Mesothelial cell of epicardium (in vitro differentiated cells): ENCODE measurements around the gene CTSA. TPM values are rescaled to one million over a fixed set of nuclear protein-coding genes. Genes with fewer than 3 reads are reported as not detected.

Source experiments
- DNase-seq, 2 experiments: peaks; one replicate each; pipeline ENCODE4 v3.0.0; 2021; ENCODE audit warnings: low spot score in 2 of 2; ENCODE audit not compliant: unreplicated experiment in 2 of 2
- H3K27ac Mint-ChIP-seq: 2 replicates; pipeline ENCODE4 v1.8.0; 2021; ENCODE audit warnings: mixed read lengths
- H3K27me3 Mint-ChIP-seq: 2 replicates; pipeline ENCODE4 v1.8.0; 2021; ENCODE audit warnings: low read depth, mixed read lengths
- H3K36me3 Mint-ChIP-seq: 2 replicates; pipeline ENCODE4 v1.8.0; 2021; ENCODE audit warnings: mixed read lengths
- H3K4me1 Mint-ChIP-seq: 2 replicates; pipeline ENCODE4 v1.8.0; 2021; ENCODE audit warnings: mixed read lengths
- H3K4me3 Mint-ChIP-seq: 2 replicates; pipeline ENCODE4 v1.8.0; 2021; ENCODE audit warnings: mild to moderate bottlenecking, moderate library complexity, mixed read lengths
- H3K9me3 Mint-ChIP-seq: 2 replicates; pipeline ENCODE4 v1.8.0; 2021; ENCODE audit warnings: mixed read lengths
- total RNA-seq: library from RNA; stranded (reverse); gene quantifications from 3 replicates; pipeline ENCODE4 v1.2.1, GENCODE V29; 2021
- TF ChIP-seq, protein P1 (sequence below): fragments of 200-600 bp; sonication (generic); IDR thresholded peaks from one replicate; pipeline ENCODE4 v1.5.0; 2021; ENCODE audit warnings: antibody characterized with exemption; ENCODE audit not compliant: unreplicated experiment

CTSA gene
- total RNA-seq, 1 donor from 2014 or later, result 86.7 TPM

DNA sequence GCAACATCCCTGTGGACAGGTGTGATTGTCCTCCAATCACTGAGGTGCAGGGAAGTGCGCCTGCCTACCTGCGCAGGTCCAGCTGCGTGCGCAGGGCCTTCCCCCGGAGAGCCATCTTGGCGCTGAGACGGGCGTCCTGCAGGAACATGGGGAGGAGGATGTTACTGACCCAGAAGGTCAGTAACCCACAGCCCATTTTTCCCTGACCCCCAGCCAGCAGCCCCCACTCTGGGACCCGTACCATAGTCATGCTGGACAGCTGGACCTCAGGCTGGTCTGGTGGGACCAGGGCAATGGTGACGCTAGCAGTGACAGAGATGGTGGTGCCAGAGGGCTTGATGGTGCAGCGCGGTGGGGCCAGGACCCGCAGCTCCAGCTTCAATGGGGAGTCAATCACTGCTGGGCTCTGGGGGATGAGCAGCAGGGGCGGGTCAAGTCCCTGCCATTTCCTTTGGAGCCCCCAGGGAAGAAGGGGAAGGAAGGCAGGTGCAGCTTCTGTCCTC, 11.1 kb downstream of the CTSA start:
- Mint-ChIP-seq H3K36me3 (peaks cover 21% of the 10 kb centered on the region), H3K4me3 (no peak overlapping the region), H3K27me3 (no peaks in the 10 kb centered on the region), H3K27ac (no peak overlapping the region), H3K9me3 (no peaks in the 10 kb centered on the region), H3K4me1 (no peaks in the 10 kb centered on the region)
- no peak for DNase-seq
- TF ChIP-seq, protein P1, sequence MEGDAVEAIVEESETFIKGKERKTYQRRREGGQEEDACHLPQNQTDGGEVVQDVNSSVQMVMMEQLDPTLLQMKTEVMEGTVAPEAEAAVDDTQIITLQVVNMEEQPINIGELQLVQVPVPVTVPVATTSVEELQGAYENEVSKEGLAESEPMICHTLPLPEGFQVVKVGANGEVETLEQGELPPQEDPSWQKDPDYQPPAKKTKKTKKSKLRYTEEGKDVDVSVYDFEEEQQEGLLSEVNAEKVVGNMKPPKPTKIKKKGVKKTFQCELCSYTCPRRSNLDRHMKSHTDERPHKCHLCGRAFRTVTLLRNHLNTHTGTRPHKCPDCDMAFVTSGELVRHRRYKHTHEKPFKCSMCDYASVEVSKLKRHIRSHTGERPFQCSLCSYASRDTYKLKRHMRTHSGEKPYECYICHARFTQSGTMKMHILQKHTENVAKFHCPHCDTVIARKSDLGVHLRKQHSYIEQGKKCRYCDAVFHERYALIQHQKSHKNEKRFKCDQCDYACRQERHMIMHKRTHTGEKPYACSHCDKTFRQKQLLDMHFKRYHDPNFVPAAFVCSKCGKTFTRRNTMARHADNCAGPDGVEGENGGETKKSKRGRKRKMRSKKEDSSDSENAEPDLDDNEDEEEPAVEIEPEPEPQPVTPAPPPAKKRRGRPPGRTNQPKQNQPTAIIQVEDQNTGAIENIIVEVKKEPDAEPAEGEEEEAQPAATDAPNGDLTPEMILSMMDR, result no peak

- no peak for DNase-seq
- TF ChIP-seq, protein P1, result no peak
- H3K9me3 Mint-ChIP-seq, result no peaks in the 10 kb centered on the region
- H3K27ac Mint-ChIP-seq, result no peak overlapping the region
- peaks cover 24% of the 10 kb centered on the region for H3K36me3 Mint-ChIP-seq
- H3K27me3 Mint-ChIP-seq, result no peaks in the 10 kb centered on the region
- H3K4me1 Mint-ChIP-seq, result no peaks in the 10 kb centered on the region
- no peak overlapping the region for H3K4me3 Mint-ChIP-seq
Observed at GRCh38 chr20:45904583-45905504, 13.7 kb downstream of the CTSA start.

DNA sequence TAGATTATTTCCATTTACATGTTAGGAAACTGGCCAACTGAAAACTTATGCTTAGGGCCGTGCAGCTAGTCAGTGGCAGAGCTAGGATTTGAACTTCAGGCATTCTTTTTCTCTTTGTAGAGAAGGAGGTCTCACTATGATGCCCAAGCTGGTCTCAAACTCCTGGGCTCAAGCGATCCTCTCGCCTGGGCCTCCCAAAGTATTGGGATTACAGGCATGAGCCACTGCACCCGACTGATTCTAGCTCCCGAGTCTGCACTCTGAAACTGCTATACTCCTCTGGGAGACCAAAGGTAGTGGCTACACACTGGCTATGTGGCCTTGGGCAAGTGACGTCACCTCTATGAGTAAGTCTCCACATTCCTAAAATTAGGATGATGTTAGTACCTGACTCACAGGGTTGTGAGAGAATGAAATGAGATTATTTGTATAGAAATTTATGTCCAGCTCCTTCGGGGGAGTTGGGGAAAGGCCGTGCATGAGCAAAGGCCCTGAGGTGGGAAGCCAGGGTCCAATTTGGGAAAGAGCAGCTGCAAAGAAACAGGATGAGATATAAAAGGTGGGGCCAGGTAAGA, 14.5 kb downstream of the CTSA start:
- Mint-ChIP-seq H3K4me1 (peaks cover 1% of the 10 kb centered on the region), H3K4me3 (no peak overlapping the region), H3K27ac (no peak overlapping the region), H3K36me3 (peaks cover 25% of the 10 kb centered on the region), H3K9me3 (no peaks in the 10 kb centered on the region), H3K27me3 (no peaks in the 10 kb centered on the region)
- no peak for DNase-seq
- TF ChIP-seq, protein P1, result no peak

GRCh38 chr20:45907219-45907948, 16.2 kb downstream of the CTSA start:
- H3K4me3 Mint-ChIP-seq, result no peak overlapping the region
- H3K36me3 Mint-ChIP-seq, result peaks cover 27% of the 10 kb centered on the region
- H3K9me3 Mint-ChIP-seq, result no peaks in the 10 kb centered on the region
- no peak for DNase-seq
- peaks cover 7% of the 10 kb centered on the region for H3K4me1 Mint-ChIP-seq
- H3K27me3 Mint-ChIP-seq, result no peaks in the 10 kb centered on the region
- TF ChIP-seq, protein P1, result no peak
- no peak overlapping the region for H3K27ac Mint-ChIP-seq

DNA sequence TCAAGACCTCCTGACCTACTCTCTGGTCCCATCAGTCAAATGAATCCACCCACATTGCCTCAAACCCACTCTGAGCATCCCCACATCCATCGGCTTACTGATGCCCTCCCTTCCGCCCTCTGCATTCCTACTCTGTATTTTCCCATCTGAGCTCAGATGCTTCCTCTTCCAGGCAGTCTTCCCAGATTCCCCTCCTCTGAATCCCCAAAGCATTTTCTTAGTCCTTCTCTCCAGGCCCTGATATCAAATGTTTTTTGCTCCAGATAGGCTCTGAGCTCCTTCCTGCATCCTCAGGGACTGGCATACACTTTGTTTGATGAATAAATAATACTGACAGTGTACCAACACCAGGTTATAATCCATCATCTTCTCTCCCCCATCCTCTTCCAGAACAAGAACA, 16.9 kb downstream of the CTSA start:
- Mint-ChIP-seq H3K9me3 (no peaks in the 10 kb centered on the region), H3K4me1 (peaks cover 8% of the 10 kb centered on the region), H3K27me3 (no peaks in the 10 kb centered on the region), H3K27ac (no peak overlapping the region), H3K4me3 (no peak overlapping the region), H3K36me3 (peaks cover 27% of the 10 kb centered on the region)
- TF ChIP-seq, protein P1, result no peak
- DNase-seq, result no peak
